Measurements from ENCODE around the gene GTF2H3.

GTF2H3 gene

GRCh38 chr12:123645878-123646277 is 12.2 kb downstream of the GTF2H3 start:
- DNase-seq (ENCODE audit: low read depth): no peak

DNA sequence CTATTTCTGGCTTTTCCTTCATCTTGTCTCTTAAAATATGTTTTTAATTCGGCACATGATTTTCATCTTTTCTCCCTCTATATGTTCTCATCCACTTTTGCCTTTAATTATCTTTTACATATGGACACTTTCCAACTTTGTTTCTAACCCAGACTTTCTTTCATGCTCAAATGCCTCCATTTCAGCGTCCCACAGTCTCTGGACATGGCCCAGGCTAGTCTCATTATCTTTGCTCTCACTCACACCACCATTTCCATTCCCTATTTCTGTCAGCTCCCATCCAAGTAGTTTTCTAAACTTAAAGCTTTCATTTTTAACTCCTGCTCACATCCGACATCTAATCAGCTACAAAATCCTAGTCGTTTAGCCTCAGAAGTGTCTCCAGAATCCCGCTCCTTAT is 14.8 kb downstream of the GTF2H3 start:
- no peak for DNase-seq (ENCODE audit: low read depth)

DNA sequence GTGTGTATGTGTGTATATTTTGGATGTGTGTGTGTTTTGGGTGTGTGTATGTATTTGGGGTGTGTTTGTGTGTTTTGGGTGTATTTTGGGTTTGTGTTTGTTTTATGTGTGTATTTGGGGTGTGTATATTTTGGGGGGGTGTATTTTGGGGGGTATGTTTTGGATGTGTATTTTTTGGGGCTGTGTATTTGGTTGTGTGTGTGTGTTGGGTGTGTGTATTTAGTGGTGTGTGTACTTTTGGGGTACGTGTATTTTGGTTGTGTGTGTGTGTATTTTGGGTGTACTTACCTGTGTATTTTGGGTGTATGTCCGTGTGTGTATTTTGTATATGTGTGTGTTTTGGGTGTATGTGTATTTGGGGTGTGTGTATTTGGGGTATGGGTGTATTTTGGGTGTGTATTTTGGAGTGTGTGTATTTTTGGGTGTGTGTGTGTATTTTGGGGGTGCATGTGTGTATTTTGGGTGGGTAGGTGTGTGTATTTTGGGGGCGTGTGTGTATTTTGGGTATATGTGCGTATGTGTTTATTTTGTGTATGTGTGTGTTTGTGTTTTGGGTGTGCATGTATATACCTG is 20.6 kb downstream of the GTF2H3 start:
- no peak for DNase-seq (ENCODE audit: low read depth)

DNA sequence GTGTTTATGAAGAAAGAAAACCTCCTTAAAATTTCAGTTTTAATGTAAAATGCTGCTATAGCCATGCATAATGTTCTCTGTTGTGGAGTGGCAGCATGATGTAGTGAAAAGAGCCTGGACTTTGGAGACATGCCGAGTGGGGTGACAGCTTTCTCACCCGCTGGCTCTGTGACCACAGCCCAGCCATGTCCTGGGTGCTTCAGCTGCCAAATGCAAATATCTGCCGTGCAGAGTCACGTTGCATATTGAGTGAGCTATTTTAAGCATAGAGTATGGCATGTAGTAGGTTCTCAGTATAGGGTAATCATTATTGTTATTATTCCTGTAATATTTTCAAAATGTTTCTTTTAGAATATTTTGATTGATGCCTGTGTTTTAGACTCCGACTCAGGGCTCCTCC is 21.8 kb downstream of the GTF2H3 start:
- no peak for DNase-seq (ENCODE audit: low read depth)

DNA sequence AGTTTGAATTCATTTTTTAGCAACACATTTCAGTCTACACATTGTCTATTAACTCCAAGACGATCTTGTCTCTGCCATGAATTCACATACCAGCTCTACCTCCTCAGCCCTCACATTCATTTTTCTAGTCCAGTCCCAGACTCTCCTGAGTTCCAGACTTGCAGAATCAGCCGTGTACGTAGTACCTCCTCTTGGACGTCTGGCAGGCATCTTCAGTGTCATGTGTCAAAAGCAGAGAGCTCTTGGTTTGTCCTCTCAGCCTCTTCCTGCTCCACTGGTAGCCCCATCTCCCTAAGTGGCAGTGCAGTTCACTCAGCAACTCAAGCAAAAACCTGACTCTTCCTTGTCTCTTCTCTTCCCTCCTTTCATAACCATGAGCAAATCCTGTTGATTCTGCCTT is 22.8 kb downstream of the GTF2H3 start:
- no peak for DNase-seq (ENCODE audit: low read depth)

DNA sequence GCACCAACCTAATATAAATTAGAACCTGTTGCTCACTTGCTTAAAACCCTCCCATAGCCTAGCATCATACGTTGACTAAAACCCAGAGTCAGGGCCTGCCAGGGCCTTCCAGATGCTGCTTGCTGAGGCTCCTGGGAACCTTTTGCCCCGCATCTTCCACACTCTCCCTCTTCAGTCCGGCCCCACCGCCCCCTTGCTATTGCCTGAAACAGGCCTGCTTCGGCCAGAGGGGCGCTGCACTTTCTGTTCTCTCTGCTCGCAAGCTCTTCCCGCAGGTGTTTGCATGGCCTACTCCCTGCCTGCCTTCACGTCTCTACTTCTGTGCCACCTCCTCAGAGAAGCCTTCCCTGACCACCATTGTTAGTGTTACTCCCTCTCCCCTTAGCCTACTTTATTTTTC is 23.6 kb downstream of the GTF2H3 start:
- DNase-seq (ENCODE audit: low read depth): no peak

DNA sequence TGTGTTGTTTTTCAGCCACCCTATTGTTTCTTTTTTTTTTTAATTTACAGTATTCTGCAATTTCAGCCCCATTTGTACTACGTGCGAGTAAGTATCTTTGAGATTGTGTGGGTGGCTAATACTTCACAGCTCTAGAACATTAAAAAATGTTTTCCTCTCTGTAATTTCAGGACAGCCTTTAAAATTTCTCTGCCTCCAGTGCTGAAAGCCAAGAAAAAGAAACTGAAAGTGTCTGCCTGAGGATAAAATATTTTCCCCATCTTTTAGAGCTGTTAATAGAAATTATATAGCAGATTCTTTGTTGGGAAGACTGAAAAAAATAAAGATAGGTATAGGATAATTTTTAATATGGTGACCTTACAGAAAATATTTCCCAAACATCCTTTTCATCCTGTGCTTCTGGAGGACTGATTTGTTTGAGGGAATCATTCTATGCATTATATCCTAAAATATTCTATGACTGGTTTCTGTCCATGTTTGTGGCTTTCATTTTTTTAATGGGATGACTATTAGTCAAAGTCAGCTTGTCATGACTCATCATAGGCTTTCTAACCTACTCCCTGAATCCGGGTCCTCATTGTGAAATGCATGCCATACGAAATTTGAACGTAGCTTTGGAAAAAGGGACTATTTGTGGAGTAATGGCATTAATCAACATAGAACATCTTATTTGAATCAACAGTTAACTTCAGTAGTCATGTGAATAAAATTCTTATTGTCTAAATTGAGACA is 26.5 kb downstream of the GTF2H3 start:
- DNase-seq (ENCODE audit: low read depth): no peak

GRCh38 chr12:123667771-123668170 is 34.1 kb downstream of the GTF2H3 start:
- DNase-seq (ENCODE audit: low read depth): no peak

DNA sequence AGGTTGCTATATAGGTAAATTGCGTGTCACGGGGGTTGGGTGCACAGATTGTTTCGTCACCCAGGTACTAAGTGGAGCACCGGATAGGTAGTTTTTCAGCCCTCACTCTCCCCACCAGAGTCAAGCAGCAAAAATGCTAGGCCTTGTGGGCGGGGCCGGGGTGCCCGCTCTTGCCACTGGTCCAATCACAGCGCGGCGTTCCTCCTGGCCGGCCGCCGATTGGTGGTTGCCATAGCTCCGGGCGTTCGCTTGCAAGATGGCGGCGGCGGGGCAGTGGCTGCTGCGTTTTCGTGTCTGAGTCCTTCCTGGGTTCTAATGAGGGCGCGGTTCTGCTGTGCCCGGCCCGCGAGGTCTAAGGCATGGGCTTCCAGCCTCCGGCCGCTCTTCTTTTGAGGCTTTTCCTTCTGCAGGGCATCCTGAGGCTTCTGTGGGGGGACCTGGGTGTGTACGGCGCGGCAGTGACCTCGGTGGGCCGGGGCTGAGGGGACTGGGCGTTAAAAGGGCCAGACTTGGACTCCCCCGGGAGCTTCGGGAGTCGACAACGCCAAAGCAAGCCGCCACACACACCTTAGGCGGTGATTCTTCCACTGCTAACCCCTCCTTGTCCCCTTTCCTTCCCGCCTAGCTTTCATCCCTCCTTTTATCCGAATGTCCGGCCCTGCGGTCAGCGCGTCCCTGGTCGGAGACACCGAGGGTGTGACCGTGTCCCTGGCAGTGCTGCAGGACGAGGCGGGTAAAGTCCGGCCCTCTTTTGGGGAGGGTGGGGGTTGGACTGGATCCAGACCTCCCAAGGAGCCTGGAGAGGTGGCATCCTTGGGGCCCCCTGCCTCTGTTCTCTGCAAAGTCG is 37.5 kb downstream of the GTF2H3 start, which contains the start of gene TCTN2:
Gene TCTN2 (plus strand): TSS at position 232 of the 847 bp plus-strand sequence. CDS start 128 bp downstream, at position 360.
- DNase-seq (ENCODE audit: low read depth): peak; percentile 91

- no peak for DNase-seq (ENCODE audit: low read depth)
These were observed 38.2 kb downstream of the GTF2H3 start for GRCh38 chr12:123671876-123672275.

GRCh38 chr12:123675436-123675835 is 41.8 kb downstream of the GTF2H3 start:
- DNase-seq (ENCODE audit: low read depth): no peak

DNA sequence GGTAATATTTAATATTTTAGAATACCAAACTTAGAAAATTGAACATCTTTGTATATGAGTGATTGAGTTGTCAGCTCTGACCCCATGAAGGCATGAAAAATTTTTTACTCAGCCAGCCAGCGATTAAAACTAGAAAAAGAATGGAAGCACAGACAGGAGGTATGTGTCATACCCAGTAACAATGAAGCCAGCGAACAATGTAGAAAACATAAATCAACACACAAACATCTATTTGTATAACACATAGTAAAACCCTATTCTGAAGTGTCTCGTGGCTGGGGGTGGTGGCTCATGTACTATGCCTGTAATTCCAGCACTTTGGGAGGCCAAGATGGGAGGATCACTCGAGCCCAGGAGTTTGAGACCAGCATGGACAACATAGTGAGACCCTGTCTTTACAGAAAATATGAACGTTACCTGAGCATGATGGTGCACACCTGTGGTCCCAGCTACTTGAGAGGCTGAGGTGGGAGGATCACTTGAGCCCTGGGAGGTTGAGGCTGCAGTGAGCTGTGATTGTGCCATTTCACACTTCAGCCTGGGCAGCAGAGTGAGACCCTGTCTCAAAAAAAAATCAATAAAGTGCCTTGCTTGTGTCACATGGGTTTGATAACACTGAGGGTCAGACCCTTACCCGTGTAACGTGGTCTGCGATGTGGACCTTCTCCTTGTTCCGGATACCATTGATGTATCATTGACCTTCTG is 43.1 kb downstream of the GTF2H3 start:
- no peak for DNase-seq (ENCODE audit: low read depth)

DNA sequence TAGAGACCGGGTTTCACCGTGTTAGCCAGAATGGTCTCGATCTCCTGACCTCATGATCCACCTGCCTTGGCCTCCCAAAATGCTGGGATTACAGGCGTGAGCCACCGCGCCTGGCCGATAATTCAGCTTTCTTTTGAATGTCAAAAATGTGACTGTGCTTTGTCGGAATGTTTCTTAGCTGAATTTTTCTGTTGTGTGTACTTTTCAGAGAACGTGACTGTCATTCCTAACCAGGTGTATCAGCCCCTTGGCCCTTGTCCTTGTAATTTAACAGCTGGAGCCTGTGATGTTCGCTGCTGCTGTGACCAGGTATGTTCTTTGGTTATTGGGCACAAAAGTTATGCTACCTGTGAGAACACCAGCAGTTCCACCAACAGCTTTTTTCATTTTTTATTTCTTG is 45.4 kb downstream of the GTF2H3 start:
- DNase-seq (ENCODE audit: low read depth): no peak

DNA sequence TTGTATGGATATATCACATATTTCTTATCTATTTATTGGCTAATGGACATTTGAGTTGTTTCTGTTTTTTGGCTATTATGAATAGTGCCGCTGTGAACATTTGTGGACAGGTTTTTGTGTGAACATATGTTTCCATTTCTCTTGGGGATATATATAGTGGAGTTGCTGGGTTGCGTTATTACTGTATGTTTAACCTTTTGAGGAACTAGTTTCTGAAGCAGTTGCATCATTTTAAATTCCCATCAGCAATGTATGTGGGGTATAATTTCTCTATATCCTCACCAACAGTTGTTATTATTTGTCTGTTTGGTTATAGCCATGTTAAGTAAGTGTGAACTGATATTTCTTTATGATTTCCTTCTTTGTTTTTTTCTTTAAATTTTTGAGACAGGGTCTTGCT is 48.0 kb downstream of the GTF2H3 start:
- DNase-seq (ENCODE audit: low read depth): no peak

- no peak for DNase-seq (ENCODE audit: low read depth)
These were observed 50.3 kb downstream of the GTF2H3 start for GRCh38 chr12:123683964-123684363.

- DNase-seq (ENCODE audit: low read depth): no peak
These were observed 53.1 kb downstream of the GTF2H3 start for GRCh38 chr12:123686636-123687190.

DNA sequence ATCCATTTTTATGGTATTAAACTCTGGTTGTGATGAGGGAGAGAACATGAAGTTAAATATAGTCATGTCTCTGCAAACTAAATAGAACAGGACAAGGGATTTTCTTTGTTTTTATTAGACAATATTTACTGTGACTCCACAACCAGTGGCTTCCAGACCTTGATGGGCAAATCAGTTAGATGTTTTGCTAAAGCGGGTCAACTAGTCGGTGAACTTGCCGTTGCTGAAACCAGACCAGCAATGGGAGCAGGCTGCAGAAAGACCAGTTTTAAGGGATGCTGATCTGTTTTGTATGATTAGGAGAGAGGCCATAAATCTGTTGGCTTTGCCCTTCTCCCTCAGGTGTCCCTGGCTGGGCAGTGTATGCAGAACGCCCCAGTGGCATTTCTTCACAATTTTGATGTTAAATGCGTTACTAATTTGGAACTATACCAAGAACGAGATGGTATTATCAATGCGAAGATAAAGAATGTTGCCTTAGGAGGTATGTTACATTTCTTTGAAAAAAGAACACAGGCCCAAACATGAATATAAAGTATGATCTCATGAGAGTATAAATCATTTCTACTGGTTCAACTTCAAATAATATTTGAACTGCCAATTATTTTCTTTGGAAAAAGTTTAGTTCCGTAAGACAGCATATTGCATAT is 56.7 kb downstream of the GTF2H3 start:
- DNase-seq (ENCODE audit: low read depth): no peak

DNA sequence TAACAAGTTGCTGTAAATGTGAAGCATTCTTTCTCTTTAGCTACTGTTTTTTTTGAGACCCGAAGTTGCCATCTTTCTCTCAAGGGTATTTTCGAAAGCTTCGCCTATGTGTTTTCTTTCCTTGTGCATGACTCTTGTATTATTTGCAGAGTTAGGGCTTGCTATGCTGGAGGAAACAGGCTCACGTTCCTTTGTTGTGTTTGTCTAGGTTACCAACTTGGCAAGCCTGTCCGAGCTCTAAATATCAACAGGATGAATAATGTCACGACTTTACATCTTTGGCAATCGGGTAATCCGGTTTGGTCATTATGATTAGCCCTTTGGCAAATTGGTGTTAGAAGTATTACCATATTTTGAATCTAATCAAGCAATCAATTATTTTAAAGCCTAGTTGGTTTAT is 62.6 kb downstream of the GTF2H3 start:
- no peak for DNase-seq (ENCODE audit: low read depth)

DNA sequence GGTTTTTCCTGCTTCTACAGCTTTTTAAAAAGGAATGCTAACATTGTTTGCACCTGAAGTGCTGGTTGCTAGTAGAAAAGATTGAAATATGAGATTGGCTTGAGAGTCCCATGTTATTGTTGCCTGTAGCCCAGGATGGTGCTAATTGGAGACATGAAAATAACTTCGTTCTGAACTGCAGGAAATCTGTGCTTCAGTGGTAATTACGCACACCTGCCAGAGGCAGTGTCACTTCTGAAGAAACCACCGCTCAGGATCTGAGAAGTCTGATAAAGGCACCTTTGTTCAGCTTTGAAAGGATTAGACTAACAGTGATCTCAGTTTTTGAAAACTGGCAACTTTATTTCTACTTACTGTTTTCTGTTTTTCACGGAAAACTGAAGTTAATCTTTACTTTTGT is 63.0 kb downstream of the GTF2H3 start:
- DNase-seq (ENCODE audit: low read depth): no peak

GRCh38 chr12:123705935-123706334 is 72.3 kb downstream of the GTF2H3 start:
- no peak for DNase-seq (ENCODE audit: low read depth)

DNA sequence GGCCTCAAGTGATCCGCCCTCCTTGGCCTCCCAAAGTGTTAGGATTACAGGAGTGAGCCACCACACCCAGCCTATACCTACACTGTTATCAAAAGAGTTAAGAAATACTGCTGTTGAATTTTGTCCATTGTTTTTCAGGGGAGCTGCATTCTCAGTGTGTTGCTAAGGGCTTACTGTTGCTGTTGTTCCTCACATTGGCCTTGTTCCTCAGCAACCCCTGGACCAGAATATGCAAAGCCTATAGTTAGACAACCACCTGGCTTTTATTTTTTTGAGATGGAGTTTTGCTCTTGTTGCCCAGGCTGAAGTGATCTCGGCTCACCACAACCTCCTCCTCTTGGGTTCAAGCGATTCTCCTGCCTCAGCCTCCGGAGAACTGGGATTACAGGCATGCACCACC is 73.8 kb downstream of the GTF2H3 start:
- DNase-seq (ENCODE audit: low read depth): no peak
